ENCODE data around the gene NPPA. TPM values are rescaled to one million over a fixed set of nuclear protein-coding genes. Genes with fewer than 3 reads are reported as not detected.

The NPPA gene
- total RNA-seq, 6 donors from 2014 or later, result 3.1 TPM; not detected in 5

DNA sequence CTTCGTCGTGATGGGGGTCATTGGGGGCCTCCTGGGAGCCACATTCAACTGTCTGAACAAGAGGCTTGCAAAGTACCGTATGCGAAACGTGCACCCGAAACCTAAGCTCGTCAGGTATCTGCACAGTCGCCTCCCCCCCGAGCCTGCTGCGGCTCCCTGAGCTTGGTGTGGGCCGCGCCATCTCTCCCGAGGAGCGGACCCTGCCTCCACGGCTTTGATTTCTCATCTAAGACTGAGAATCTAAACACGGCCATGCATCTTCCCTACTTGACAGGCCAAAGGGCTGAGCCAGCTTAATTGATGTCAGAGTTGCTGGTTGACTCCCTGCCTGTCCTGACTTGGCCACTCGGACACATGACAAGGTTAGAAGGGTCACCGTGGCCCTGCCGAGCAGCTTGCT, 19.1 kb downstream of the NPPA start:
- ATAC-seq (ENCODE audit: low FRiP score in 2 of 2), result no peak
- TF ChIP-seq EP300 (IDR thresholded peaks at IDR 0.05), result no peak
- TF ChIP-seq POLR2A (IDR thresholded peaks at IDR 0.05), result no peak
- TF ChIP-seq, protein P1, sequence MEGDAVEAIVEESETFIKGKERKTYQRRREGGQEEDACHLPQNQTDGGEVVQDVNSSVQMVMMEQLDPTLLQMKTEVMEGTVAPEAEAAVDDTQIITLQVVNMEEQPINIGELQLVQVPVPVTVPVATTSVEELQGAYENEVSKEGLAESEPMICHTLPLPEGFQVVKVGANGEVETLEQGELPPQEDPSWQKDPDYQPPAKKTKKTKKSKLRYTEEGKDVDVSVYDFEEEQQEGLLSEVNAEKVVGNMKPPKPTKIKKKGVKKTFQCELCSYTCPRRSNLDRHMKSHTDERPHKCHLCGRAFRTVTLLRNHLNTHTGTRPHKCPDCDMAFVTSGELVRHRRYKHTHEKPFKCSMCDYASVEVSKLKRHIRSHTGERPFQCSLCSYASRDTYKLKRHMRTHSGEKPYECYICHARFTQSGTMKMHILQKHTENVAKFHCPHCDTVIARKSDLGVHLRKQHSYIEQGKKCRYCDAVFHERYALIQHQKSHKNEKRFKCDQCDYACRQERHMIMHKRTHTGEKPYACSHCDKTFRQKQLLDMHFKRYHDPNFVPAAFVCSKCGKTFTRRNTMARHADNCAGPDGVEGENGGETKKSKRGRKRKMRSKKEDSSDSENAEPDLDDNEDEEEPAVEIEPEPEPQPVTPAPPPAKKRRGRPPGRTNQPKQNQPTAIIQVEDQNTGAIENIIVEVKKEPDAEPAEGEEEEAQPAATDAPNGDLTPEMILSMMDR (IDR thresholded peaks at IDR 0.05), result no peak
- TF ChIP-seq POLR2AphosphoS5 (IDR thresholded peaks at IDR 0.05), result no peak

DNA sequence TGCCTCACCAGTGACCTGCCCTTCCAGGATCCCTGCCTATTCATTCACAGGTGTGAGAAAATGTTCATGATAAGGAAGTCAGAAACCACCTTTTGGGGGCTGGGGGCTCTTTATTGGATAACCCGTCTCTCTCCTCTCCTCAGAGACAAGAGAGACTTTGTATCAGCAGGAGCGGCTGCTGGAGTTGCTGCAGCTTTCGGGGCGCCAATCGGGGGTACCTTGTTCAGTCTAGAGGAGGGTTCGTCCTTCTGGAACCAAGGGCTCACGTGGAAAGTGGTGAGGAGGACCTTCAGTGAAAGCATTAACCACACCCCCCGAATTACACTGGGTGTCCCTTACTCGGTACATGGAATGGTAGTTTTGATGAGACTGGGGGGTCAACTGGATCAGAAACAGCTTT, 20.6 kb downstream of the NPPA start:
- DNase-seq (no peak), ATAC-seq (ENCODE audit: low FRiP score in 2 of 2) (no peak)
- TF ChIP-seq POLR2AphosphoS5 (IDR thresholded peaks at IDR 0.05) (no peak), EP300 (IDR thresholded peaks at IDR 0.05) (no peak), POLR2A (IDR thresholded peaks at IDR 0.05) (no peak)
- TF ChIP-seq, protein P1 (IDR thresholded peaks at IDR 0.05), result no peak
- WGBS, 2 donors, result 93 to 95% methylated on average over 9 of the region's 9 CpGs
- no peak overlapping the region for H3K4me3 ChIP-seq
- peaks cover 30 to 97% (median 91%) of the 10 kb centered on the region in 4 donors for H3K36me3 ChIP-seq
- no peaks in the 10 kb centered on the region for H3K4me1 ChIP-seq
- H3K9me3 ChIP-seq, result no peaks in the 10 kb centered on the region
- H3K27ac ChIP-seq, result no peak overlapping the region
- no peaks in the 10 kb centered on the region for H3K27me3 ChIP-seq

More for the DNA sequence above, 19.1 kb downstream of the NPPA start:
- peaks cover 32 to 97% (median 87%) of the 10 kb centered on the region in 4 donors for H3K36me3 ChIP-seq
- no peak overlapping the region for H3K4me3 ChIP-seq
- no peaks in the 10 kb centered on the region for H3K9me3 ChIP-seq
- DNase-seq, result peak in 1 of 2 donors; percentile 46
- no peaks in the 10 kb centered on the region for H3K4me1 ChIP-seq
- WGBS, 2 donors, result 89 to 95% methylated on average over 18 to 19 of the region's 19 CpGs
- no peak overlapping the region for H3K27ac ChIP-seq
- no peaks in the 10 kb centered on the region for H3K27me3 ChIP-seq

GRCh38 chr1:11825131-11825530, 22.5 kb downstream of the NPPA start:
- no peak overlapping the region for H3K4me3 ChIP-seq
- H3K9me3 ChIP-seq, result no peaks in the 10 kb centered on the region
- 88 to 93% methylated on average over 7 of the region's 7 CpGs for WGBS, 2 donors
- H3K27me3 ChIP-seq, result no peaks in the 10 kb centered on the region
- no peak for TF ChIP-seq POLR2A (IDR thresholded peaks at IDR 0.05)
- TF ChIP-seq POLR2AphosphoS5 (IDR thresholded peaks at IDR 0.05), result no peak
- TF ChIP-seq, protein P1 (IDR thresholded peaks at IDR 0.05), result no peak
- no peak for TF ChIP-seq EP300 (IDR thresholded peaks at IDR 0.05)
- ATAC-seq (ENCODE audit: low FRiP score in 2 of 2) (no peak), DNase-seq (no peak)
- no peaks in the 10 kb centered on the region for H3K4me1 ChIP-seq
- H3K27ac ChIP-seq, result no peak overlapping the region
- H3K36me3 ChIP-seq, result peaks cover 21 to 99% (median 90%) of the 10 kb centered on the region in 4 donors

GRCh38 chr1:11823366-11824137, 24.0 kb downstream of the NPPA start:
- 95% methylated on average over 17 of the region's 17 CpGs for WGBS, 2 donors
- H3K9me3 ChIP-seq, result no peaks in the 10 kb centered on the region
- TF ChIP-seq, protein P1 (IDR thresholded peaks at IDR 0.05), result no peak
- TF ChIP-seq POLR2A (IDR thresholded peaks at IDR 0.05), result no peak
- no peak for TF ChIP-seq POLR2AphosphoS5 (IDR thresholded peaks at IDR 0.05)
- TF ChIP-seq EP300 (IDR thresholded peaks at IDR 0.05), result no peak

More at GRCh38 chr1:11823366-11824137, 24.0 kb downstream of the NPPA start:
- ATAC-seq (ENCODE audit: low FRiP score in 2 of 2) (no peak), DNase-seq (no peak)
- H3K36me3 ChIP-seq, result peaks cover 14 to 99% (median 86%) of the 10 kb centered on the region in 4 donors
- H3K4me3 ChIP-seq, result no peak overlapping the region
- H3K4me1 ChIP-seq, result no peaks in the 10 kb centered on the region
- H3K27me3 ChIP-seq, result no peaks in the 10 kb centered on the region
- H3K27ac ChIP-seq, result no peak overlapping the region
